Upper lobe of left lung (tissue), 6 donors: ENCODE results near the gene PARP11. TPM values are rescaled to one million over a fixed set of nuclear protein-coding genes. Genes with fewer than 3 reads are reported as not detected.
A peak's percentile ranks its signal among the peaks of the same experiment; 100 is the strongest.

Experiments used
- ATAC-seq, 2 donors: fragments of 200-7000 bp; cut with Tn5 transposase; one replicate each; pipeline ENCODE4 v1.9.1; 2022; ENCODE audit warnings: mild to moderate bottlenecking in 2 of 2, moderate library complexity in 2 of 2; ENCODE audit not compliant: low FRiP score in 2 of 2
- DNase-seq, 2 donors: peaks; one replicate each; pipeline ENCODE4 v3.0.0-alpha.2; 2019 to 2020
- H3K27ac ChIP-seq, 4 donors: fragments of 200-600 bp; sonication (generic); one replicate each; pipeline ENCODE4 v1.5.1; 2016 to 2019
- H3K27me3 ChIP-seq, 4 donors: fragments of 200-600 bp; sonication (generic); one replicate each; pipeline ENCODE4 v1.5.1; 2017 to 2019
- H3K36me3 ChIP-seq, 4 donors: fragments of 200-600 bp; sonication (generic); one replicate each; pipeline ENCODE4 v1.5.1; 2016 to 2019
- H3K4me1 ChIP-seq, 4 donors: fragments of 200-600 bp; sonication (generic); one replicate each; pipeline ENCODE4 v1.5.1; 2018 to 2019
- H3K4me3 ChIP-seq, 4 donors: fragments of 200-600 bp; sonication (generic); one replicate each; pipeline ENCODE4 v1.5.1; 2017 to 2019; ENCODE audit warnings: mild to moderate bottlenecking in 2 of 4, moderate library complexity in 1 of 4
- H3K9me3 ChIP-seq, 4 donors: fragments of 200-600 bp; sonication (generic); one replicate each; pipeline ENCODE4 v1.5.1; 2018 to 2019
- CTCF ChIP-seq, 6 experiments: fragments of 450-650 bp in 4 of 6; fragments of 200-600 bp in 2 of 6; sonication (generic) in 2 of 6; IDR thresholded peaks; one replicate each; pipeline ENCODE4 v1.5.1; 2016 to 2019; ENCODE audit warnings: antibody characterized with exemption in 6 of 6
- EP300 ChIP-seq, 4 donors: sonication (generic); formaldehyde crosslinking; IDR thresholded peaks; one replicate each; pipeline ENCODE4 v1.5.1; 2017; ENCODE audit warnings: antibody characterized with exemption in 4 of 4, control low read depth in 2 of 4
- POLR2A ChIP-seq, 4 donors: fragments of 450-650 bp; IDR thresholded peaks; one replicate each; pipeline ENCODE4 v1.5.1; 2016 to 2017; ENCODE audit warnings: antibody characterized with exemption in 4 of 4, mild to moderate bottlenecking in 2 of 4
- POLR2AphosphoS5 ChIP-seq, 2 donors: sonication (generic); formaldehyde crosslinking; IDR thresholded peaks; one replicate each; pipeline ENCODE4 v1.5.1; 2017; ENCODE audit warnings: antibody characterized with exemption in 2 of 2
- WGBS, 2 donors: methylation state at CpG; one replicate each; pipeline ENCODE4 v1.1.5; 2017 to 2018; 5-methylcytosine and 5-hydroxymethylcytosine counted together
- total RNA-seq, 6 donors: library from RNA; depleted of rRNA in 4 of 6; stranded (reverse); fragments of >200 nt in 4 of 6; gene quantifications; one replicate each; pipeline versions ENCODE4 v1.1.0 to v1.2.1, GENCODE V29; 2016 to 2021
- donor health status: DM: no; HTN: no; CAD: no; lungs with moderate emphysema.
- donor health status: DM: no; HTN: yes; CAD: no; lungs with severe emphysema.

Gene PARP11, protein sequence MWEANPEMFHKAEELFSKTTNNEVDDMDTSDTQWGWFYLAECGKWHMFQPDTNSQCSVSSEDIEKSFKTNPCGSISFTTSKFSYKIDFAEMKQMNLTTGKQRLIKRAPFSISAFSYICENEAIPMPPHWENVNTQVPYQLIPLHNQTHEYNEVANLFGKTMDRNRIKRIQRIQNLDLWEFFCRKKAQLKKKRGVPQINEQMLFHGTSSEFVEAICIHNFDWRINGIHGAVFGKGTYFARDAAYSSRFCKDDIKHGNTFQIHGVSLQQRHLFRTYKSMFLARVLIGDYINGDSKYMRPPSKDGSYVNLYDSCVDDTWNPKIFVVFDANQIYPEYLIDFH
- 10 to 100 TPM in 2 of 6 donors, 1 to 10 TPM in 4; 3.8 to 10.8 (median 8.5) TPM for total RNA-seq

GRCh38 chr12:3872800-3873636 is at the start of gene PARP11:
PARP11 (minus strand) TSS chr12:3873399; CDS start chr12:3873229, 170 bp downstream.
- Histone ChIP-seq H3K4me1 (peaks cover 16 to 30% (median 25%) of the 10 kb centered on the region in 4 donors), H3K27ac (peak within 1 kb of the TSS; percentile 92 to 95 (median 93)), H3K4me3 (peak within 1 kb of the TSS; percentile 37 to 71 (median 62)), H3K36me3 (no peaks in the 10 kb centered on the region), H3K27me3 (no peaks in the 10 kb centered on the region), H3K9me3 (no peaks in the 10 kb centered on the region)
- no peak for TF ChIP-seq EP300 (IDR thresholded peaks at IDR 0.05)
- TF ChIP-seq POLR2A (IDR thresholded peaks at IDR 0.05) = peak in 3 of 4 donors; percentile 53 to 70 (median 57)
- TF ChIP-seq POLR2AphosphoS5 (IDR thresholded peaks at IDR 0.05) = peak; percentile 30 to 69
- DNase-seq (peak; percentile 98), ATAC-seq (peak; percentile 100)
- 0 to 1% methylated on average over 38 to 42 of the region's 55 CpGs for WGBS, 2 donors

GRCh38 chr12:3922033-3922432 is 48.8 kb upstream of the PARP11 start:
- no peaks in the 10 kb centered on the region for H3K36me3 ChIP-seq
- no peak for DNase-seq
- WGBS, 2 donors = 78 to 82% methylated on average over 6 of the region's 6 CpGs
- no peak overlapping the region for H3K4me3 ChIP-seq
- TF ChIP-seq POLR2A (IDR thresholded peaks at IDR 0.05) (no peak), CTCF (IDR thresholded peaks at IDR 0.05) (no peak), EP300 (IDR thresholded peaks at IDR 0.05) (no peak), POLR2AphosphoS5 (IDR thresholded peaks at IDR 0.05) (no peak)
- no peaks in the 10 kb centered on the region for H3K9me3 ChIP-seq
- no peak for ATAC-seq
- H3K27ac ChIP-seq = no peak overlapping the region
- H3K27me3 ChIP-seq = no peaks in the 10 kb centered on the region
- H3K4me1 ChIP-seq = no peaks in the 10 kb centered on the region

DNA sequence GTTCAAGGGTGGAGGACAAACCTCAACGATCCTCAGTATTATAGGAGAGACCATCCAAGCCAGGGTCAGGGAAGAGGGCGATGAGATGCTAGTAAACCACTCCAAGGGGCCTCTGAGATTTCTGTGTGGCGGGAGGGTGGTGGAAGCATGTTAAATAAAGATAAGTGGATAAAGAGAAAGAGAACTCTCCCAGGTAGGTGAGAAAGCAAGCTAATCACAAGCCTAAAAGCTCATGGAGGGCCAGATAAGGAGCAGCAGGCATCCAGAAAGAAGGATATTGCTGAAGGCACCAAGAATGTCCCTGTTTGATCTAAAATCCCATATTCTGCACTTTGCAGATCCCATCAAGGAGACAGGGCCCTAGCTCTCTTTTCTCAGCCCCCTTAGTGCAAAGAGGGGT is 48.3 kb upstream of the PARP11 start:
- no peaks in the 10 kb centered on the region for H3K4me1 ChIP-seq
- H3K36me3 ChIP-seq = no peaks in the 10 kb centered on the region
- ATAC-seq (no peak), DNase-seq (no peak)
- H3K27me3 ChIP-seq = no peaks in the 10 kb centered on the region
- no peak overlapping the region for H3K27ac ChIP-seq
- H3K4me3 ChIP-seq = no peak overlapping the region
- H3K9me3 ChIP-seq = no peaks in the 10 kb centered on the region
- TF ChIP-seq POLR2AphosphoS5 (IDR thresholded peaks at IDR 0.05) (no peak), EP300 (IDR thresholded peaks at IDR 0.05) (no peak), CTCF (IDR thresholded peaks at IDR 0.05) (no peak), POLR2A (IDR thresholded peaks at IDR 0.05) (no peak)
- 70% methylated on average over 3 of the region's 3 CpGs for WGBS, 2 donors

DNA sequence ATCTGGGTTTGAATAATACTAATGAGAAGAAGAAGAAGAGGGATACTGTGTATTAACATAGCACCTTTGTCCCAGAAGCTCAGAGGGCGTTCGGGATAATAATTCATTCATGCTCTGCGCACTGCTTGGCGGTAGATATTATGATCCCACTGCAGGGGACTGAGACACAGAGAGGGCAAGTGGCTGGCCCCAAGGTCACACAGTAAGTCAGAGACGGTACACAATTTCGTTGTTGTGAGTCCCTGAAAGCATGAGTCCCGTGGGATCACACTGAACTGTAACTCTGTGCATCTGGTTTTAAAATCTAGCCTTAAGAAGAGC is 47.9 kb upstream of the PARP11 start:
- DNase-seq (no peak), ATAC-seq (no peak)
- H3K27ac ChIP-seq = no peak overlapping the region
- no peaks in the 10 kb centered on the region for H3K4me1 ChIP-seq
- H3K36me3 ChIP-seq = no peaks in the 10 kb centered on the region
- no peaks in the 10 kb centered on the region for H3K9me3 ChIP-seq
- H3K4me3 ChIP-seq = no peak overlapping the region
- H3K27me3 ChIP-seq = no peaks in the 10 kb centered on the region
- TF ChIP-seq EP300 (IDR thresholded peaks at IDR 0.05) = no peak
- no peak for TF ChIP-seq POLR2AphosphoS5 (IDR thresholded peaks at IDR 0.05)
- TF ChIP-seq CTCF (IDR thresholded peaks at IDR 0.05) = no peak
- TF ChIP-seq POLR2A (IDR thresholded peaks at IDR 0.05) = no peak
- 67 to 78% methylated on average over 7 of the region's 7 CpGs for WGBS, 2 donors

- no peaks in the 10 kb centered on the region for H3K9me3 ChIP-seq
- no peak overlapping the region for H3K4me3 ChIP-seq
- no peaks in the 10 kb centered on the region for H3K4me1 ChIP-seq
- no peaks in the 10 kb centered on the region for H3K27me3 ChIP-seq
- 47 to 50% methylated on average over 22 of the region's 22 CpGs for WGBS, 2 donors
- H3K36me3 ChIP-seq = no peaks in the 10 kb centered on the region
- TF ChIP-seq POLR2A (IDR thresholded peaks at IDR 0.05) = no peak
- TF ChIP-seq CTCF (IDR thresholded peaks at IDR 0.05) = no peak
- TF ChIP-seq POLR2AphosphoS5 (IDR thresholded peaks at IDR 0.05) = no peak
- no peak for TF ChIP-seq EP300 (IDR thresholded peaks at IDR 0.05)
- DNase-seq (peak in 1 of 2 donors; percentile 79), ATAC-seq (no peak)
- no peak overlapping the region for H3K27ac ChIP-seq
Measured at GRCh38 chr12:3920351-3921150, 47.4 kb upstream of the PARP11 start.
